ENCODE measurements around the gene HSPA12A.

HSPA12A gene

DNA sequence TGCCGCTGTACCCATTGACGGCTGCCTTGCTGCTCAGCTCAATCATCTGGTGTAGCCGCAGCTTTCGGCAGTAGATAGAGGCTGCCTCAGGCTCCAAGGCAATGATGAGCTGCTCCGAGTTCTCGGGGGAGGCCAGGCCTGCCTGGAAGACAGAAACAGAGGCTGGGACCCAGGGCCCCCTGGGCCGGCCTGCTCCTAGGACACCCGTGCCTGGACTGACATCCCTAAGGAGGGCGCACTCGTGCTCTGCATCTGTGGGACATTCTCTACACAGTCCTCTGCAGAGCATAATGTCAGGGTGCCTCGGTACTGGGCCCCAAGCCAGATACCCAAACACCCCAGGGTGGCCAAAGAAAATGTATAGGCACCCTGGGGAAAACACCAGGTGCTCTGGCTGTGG, 58.5 kb downstream of the HSPA12A start:
- Histone ChIP-seq H3K27ac (ENCODE audit: low read length) (no peak overlapping the region), H3K27me3 (ENCODE audit: insufficient read depth, low read length) (no peaks in the 10 kb centered on the region), H3K9ac (ENCODE audit: low read depth, low read length) (no peak overlapping the region), H3K36me3 (ENCODE audit: insufficient read depth, low read depth, low read length) (no peaks in the 10 kb centered on the region), H3K4me1 (ENCODE audit: insufficient read depth, low read length) (no peaks in the 10 kb centered on the region), H3K4me3 (ENCODE audit: low read length) (no peak overlapping the region), H3K9me3 (ENCODE audit: insufficient read depth, low read depth, low read length) (no peaks in the 10 kb centered on the region)

DNA sequence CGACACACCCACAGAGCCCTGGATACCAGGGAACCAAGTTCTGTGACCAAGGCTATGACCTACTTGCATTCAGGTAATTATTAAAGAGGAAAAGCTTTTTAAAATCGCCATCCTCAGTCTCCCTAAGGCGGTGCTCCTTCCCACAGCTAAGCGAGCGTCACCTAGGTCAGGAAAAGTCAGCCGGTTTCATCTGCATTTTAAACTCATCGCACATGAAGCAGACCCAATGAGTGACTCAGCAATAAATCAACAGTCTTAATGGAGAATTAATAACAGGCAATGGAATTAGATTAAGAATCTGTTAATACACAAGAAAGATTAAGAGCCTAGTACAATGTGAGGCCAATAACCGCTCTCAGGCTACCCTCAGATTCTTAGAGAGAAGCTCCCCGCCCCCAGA, 59.2 kb downstream of the HSPA12A start:
- Histone ChIP-seq H3K9me3 (ENCODE audit: insufficient read depth, low read depth, low read length) (no peaks in the 10 kb centered on the region), H3K27ac (ENCODE audit: low read length) (no peak overlapping the region), H3K4me1 (ENCODE audit: insufficient read depth, low read length) (no peaks in the 10 kb centered on the region), H3K9ac (ENCODE audit: low read depth, low read length) (no peak overlapping the region), H3K36me3 (ENCODE audit: insufficient read depth, low read depth, low read length) (no peaks in the 10 kb centered on the region), H3K27me3 (ENCODE audit: insufficient read depth, low read length) (no peaks in the 10 kb centered on the region), H3K4me3 (ENCODE audit: low read length) (no peak overlapping the region)

DNA sequence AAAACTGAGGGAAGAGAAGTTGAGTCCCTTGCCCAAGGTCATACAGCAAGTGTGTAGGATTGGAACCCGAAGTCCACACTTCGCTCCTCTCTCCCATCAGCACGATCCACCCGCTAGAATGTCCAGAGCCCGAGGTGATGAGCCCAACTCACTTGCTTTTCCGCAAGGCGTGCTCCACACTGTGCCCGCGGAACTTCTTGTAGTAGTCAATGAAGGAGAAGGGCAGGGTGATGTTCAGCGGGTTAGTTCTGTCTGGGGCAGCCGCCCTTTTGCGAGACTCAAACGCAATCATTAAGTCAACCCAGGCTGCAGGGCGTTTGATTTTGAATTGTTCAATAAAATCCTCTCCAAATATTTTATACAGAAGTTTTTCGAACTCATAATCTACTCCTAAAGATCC, 63.0 kb downstream of the HSPA12A start:
- H3K4me1 ChIP-seq (ENCODE audit: insufficient read depth, low read length) = peaks cover 5% of the 10 kb centered on the region; the same call in 1 of the 2 replicates
- H3K27ac ChIP-seq (ENCODE audit: low read length) = no peak overlapping the region
- H3K27me3 ChIP-seq (ENCODE audit: insufficient read depth, low read length) = no peaks in the 10 kb centered on the region
- H3K36me3 ChIP-seq (ENCODE audit: insufficient read depth, low read depth, low read length) = no peaks in the 10 kb centered on the region
- H3K9ac ChIP-seq (ENCODE audit: low read depth, low read length) = no peak overlapping the region
- H3K4me3 ChIP-seq (ENCODE audit: low read length) = no peak overlapping the region
- H3K9me3 ChIP-seq (ENCODE audit: insufficient read depth, low read depth, low read length) = no peaks in the 10 kb centered on the region

DNA sequence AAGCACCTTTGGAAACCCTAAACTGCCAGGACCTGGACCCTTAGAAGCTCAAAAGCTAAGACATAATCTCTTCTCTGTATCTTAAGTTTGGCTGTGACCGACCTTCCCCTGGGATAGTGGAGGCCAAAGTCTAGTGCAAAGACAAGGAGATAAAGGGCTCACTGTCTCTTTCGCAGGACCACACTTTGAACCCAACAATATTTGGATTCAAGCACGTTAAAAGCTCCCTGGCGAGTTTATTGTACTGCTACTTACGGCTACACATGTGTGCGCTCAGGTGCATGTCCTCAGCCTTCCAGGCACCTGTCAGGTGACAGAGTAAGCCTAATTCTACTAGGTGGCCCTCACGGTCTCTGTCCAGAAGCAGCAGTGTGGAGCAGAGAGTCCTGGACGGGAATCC, 65.7 kb downstream of the HSPA12A start:
- Histone ChIP-seq H3K9ac (ENCODE audit: low read depth, low read length) (no peak overlapping the region), H3K4me1 (ENCODE audit: insufficient read depth, low read length) (peaks cover 5% of the 10 kb centered on the region)

DNA sequence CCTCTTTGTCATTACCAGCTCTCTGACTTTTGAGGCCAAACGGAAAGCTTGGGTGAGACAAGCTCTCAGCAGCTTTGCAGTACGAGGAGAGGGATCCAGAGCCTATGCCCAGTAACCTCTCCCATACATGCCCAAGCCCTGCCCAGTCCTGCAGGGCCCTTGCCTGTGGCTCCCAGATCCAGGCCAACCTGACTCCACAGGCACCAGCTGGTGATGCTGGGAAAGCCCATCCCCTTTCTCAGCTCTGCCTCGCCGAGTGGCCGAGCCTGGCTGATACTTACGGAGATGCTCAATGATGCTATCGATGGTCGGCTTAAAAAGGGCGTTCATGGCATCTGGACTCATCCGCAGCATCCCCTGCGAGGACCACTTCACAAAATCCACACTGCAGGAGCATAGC, 66.2 kb downstream of the HSPA12A start:
- no peak overlapping the region for H3K27ac ChIP-seq (ENCODE audit: low read length)
- no peak overlapping the region for H3K4me3 ChIP-seq (ENCODE audit: low read length)
- H3K4me1 ChIP-seq (ENCODE audit: insufficient read depth, low read length) = peaks cover 11% of the 10 kb centered on the region
- H3K9ac ChIP-seq (ENCODE audit: low read depth, low read length) = no peak overlapping the region
- no peaks in the 10 kb centered on the region for H3K27me3 ChIP-seq (ENCODE audit: insufficient read depth, low read length)
- no peaks in the 10 kb centered on the region for H3K36me3 ChIP-seq (ENCODE audit: insufficient read depth, low read depth, low read length)
- no peaks in the 10 kb centered on the region for H3K9me3 ChIP-seq (ENCODE audit: insufficient read depth, low read depth, low read length)

More for the DNA sequence above, 65.7 kb downstream of the HSPA12A start:
- Histone ChIP-seq H3K27ac (ENCODE audit: low read length) (no peak overlapping the region), H3K9me3 (ENCODE audit: insufficient read depth, low read depth, low read length) (no peaks in the 10 kb centered on the region), H3K27me3 (ENCODE audit: insufficient read depth, low read length) (no peaks in the 10 kb centered on the region), H3K4me3 (ENCODE audit: low read length) (no peak overlapping the region), H3K36me3 (ENCODE audit: insufficient read depth, low read depth, low read length) (no peaks in the 10 kb centered on the region)

DNA sequence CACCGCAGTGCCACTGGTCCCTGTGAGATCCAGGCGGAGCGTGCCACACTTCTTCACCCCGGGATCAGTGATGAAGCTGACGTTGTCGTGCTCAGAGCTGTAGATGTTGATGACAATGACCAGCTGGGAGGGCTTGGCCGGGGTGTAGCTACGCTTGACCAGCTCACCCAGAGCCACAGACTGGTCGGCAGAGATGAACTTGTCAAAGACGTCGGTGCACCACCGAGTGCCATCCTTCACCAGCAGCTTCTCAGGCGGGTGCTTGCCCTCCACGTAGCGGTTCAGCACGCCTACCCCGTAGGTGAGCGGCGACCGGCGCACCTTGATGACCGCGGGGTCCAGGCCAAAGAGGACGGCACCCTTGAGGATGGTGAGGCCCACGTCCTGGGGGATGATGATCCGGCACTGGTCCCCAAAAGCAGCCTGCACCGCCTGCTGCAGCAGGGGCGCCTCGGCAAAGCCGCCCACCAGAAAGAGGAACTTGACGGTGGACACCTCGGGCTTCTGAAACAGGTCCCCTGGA, 67.4 kb downstream of the HSPA12A start:
- Histone ChIP-seq H3K9me3 (ENCODE audit: insufficient read depth, low read depth, low read length) (no peaks in the 10 kb centered on the region), H3K27me3 (ENCODE audit: insufficient read depth, low read length) (no peaks in the 10 kb centered on the region), H3K4me3 (ENCODE audit: low read length) (no peak overlapping the region), H3K36me3 (ENCODE audit: insufficient read depth, low read depth, low read length) (no peaks in the 10 kb centered on the region), H3K9ac (ENCODE audit: low read depth, low read length) (no peak overlapping the region), H3K27ac (ENCODE audit: low read length) (no peak overlapping the region), H3K4me1 (ENCODE audit: insufficient read depth, low read length) (peaks cover 16% of the 10 kb centered on the region)

DNA sequence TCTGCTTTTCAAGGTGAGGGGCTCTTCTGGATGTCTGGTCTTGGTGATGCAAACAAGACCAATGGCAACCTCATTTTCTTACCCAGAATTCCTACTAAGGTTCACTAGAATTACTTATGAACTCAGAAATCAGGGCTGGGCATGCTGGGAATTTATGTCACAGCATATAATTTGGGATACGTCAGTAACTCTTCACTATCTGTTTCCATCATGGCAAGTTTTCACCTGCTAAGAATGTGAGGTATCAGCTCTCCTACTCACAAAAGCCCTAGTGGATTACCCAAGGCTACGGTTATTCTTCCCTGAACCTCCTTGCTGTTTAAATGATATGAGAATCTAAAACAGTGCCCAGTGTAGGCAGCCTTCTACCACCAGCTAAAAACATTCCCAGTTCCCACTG, 68.5 kb downstream of the HSPA12A start:
- no peak overlapping the region for H3K9ac ChIP-seq (ENCODE audit: low read depth, low read length)
- H3K9me3 ChIP-seq (ENCODE audit: insufficient read depth, low read depth, low read length) = no peaks in the 10 kb centered on the region
- no peaks in the 10 kb centered on the region for H3K27me3 ChIP-seq (ENCODE audit: insufficient read depth, low read length)
- H3K36me3 ChIP-seq (ENCODE audit: insufficient read depth, low read depth, low read length) = no peaks in the 10 kb centered on the region
- no peak overlapping the region for H3K27ac ChIP-seq (ENCODE audit: low read length)
- H3K4me1 ChIP-seq (ENCODE audit: insufficient read depth, low read length) = peaks cover 22% of the 10 kb centered on the region
- H3K4me3 ChIP-seq (ENCODE audit: low read length) = no peak overlapping the region

DNA sequence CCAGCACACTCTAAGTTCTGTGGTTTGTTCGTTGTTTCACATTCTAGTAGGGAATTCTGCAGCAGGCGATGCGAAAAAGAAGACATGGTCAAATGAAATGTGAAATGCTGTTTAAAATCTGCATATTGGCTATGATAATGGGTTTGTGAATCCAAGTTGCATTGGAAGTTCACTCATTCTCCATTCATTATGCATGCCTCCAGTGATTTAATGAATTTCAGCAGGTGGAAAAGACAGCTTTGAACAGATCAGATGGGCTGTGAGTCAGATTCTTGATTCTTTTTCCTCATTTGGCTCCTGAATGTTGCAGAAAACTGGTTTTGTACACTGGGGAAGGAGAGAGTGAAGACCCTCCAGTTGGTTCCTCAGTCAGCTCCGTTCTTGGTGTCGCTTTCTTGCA, 69.5 kb downstream of the HSPA12A start:
- Histone ChIP-seq H3K4me1 (ENCODE audit: insufficient read depth, low read length) (peaks cover 22% of the 10 kb centered on the region), H3K27ac (ENCODE audit: low read length) (no peak overlapping the region), H3K9me3 (ENCODE audit: insufficient read depth, low read depth, low read length) (no peaks in the 10 kb centered on the region), H3K4me3 (ENCODE audit: low read length) (no peak overlapping the region), H3K9ac (ENCODE audit: low read depth, low read length) (no peak overlapping the region), H3K27me3 (ENCODE audit: insufficient read depth, low read length) (no peaks in the 10 kb centered on the region), H3K36me3 (ENCODE audit: insufficient read depth, low read depth, low read length) (peaks cover 2% of the 10 kb centered on the region; the same call in 1 of the 2 replicates)

DNA sequence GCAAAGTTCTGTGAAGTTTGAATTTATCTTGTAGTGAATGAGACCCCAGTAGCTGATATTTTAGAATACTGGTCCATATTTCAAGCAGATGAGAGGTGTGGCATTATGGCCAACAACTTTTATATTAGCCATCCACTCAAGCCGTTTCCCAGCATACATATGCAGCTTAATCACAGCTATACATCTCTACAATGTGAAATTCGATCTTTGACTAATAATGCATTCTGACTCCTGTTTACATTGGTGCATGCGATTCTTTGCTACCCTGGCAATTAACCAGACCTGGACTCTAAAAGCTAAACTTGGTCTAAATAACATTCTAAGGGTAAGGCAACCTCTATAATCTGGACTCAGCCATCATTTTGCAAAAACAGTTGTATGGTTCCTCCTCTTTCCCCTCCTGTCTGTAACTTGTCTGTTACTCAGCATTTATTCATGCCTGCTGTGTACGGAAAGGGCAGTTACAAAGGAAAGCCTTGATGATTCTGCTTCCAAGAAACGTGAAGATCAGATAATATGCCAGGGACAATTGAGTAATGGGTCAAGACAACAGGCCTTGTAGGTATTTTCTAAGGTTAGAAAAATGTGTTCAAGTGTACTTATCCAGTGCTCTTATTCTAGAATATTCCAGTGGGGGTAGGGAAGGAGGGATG, 71.0 kb downstream of the HSPA12A start:
- Histone ChIP-seq H3K27ac (ENCODE audit: low read length) (no peak overlapping the region), H3K27me3 (ENCODE audit: insufficient read depth, low read length) (no peaks in the 10 kb centered on the region), H3K36me3 (ENCODE audit: insufficient read depth, low read depth, low read length) (peaks cover 16% of the 10 kb centered on the region; the same call in 1 of the 2 replicates), H3K4me3 (ENCODE audit: low read length) (no peak overlapping the region), H3K9ac (ENCODE audit: low read depth, low read length) (no peak overlapping the region), H3K9me3 (ENCODE audit: insufficient read depth, low read depth, low read length) (no peaks in the 10 kb centered on the region), H3K4me1 (ENCODE audit: insufficient read depth, low read length) (peaks cover 22% of the 10 kb centered on the region)

DNA sequence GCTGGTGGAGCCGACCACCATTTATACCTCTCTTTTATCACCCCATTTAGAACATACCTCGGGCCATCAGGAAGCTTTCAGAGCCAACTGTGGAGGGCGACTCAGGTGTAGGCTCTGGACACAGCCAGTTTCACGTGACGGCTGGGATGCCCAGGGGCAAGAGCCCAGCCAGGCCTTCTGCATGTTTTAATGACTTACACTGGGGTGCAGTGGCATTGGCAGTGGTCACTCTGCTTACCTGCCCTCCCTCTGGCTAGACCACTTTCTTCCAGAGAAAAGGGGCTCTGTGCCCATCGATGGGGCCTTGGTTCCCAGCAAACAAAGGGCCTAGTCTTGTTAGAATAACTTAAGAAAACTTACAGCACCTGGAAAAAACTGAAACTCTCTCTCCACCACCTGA, 71.7 kb downstream of the HSPA12A start:
- peak overlapping the region; percentile 56; the same call in 1 of the 2 replicates for H3K9ac ChIP-seq (ENCODE audit: low read depth, low read length)
- no peak overlapping the region for H3K27ac ChIP-seq (ENCODE audit: low read length)
- H3K9me3 ChIP-seq (ENCODE audit: insufficient read depth, low read depth, low read length) = no peaks in the 10 kb centered on the region
- H3K27me3 ChIP-seq (ENCODE audit: insufficient read depth, low read length) = no peaks in the 10 kb centered on the region
- peaks cover 18% of the 10 kb centered on the region for H3K4me1 ChIP-seq (ENCODE audit: insufficient read depth, low read length)
- H3K36me3 ChIP-seq (ENCODE audit: insufficient read depth, low read depth, low read length) = peaks cover 16% of the 10 kb centered on the region; the same call in 1 of the 2 replicates
- H3K4me3 ChIP-seq (ENCODE audit: low read length) = peak overlapping the region; percentile 75; the same call in 1 of the 2 replicates

DNA sequence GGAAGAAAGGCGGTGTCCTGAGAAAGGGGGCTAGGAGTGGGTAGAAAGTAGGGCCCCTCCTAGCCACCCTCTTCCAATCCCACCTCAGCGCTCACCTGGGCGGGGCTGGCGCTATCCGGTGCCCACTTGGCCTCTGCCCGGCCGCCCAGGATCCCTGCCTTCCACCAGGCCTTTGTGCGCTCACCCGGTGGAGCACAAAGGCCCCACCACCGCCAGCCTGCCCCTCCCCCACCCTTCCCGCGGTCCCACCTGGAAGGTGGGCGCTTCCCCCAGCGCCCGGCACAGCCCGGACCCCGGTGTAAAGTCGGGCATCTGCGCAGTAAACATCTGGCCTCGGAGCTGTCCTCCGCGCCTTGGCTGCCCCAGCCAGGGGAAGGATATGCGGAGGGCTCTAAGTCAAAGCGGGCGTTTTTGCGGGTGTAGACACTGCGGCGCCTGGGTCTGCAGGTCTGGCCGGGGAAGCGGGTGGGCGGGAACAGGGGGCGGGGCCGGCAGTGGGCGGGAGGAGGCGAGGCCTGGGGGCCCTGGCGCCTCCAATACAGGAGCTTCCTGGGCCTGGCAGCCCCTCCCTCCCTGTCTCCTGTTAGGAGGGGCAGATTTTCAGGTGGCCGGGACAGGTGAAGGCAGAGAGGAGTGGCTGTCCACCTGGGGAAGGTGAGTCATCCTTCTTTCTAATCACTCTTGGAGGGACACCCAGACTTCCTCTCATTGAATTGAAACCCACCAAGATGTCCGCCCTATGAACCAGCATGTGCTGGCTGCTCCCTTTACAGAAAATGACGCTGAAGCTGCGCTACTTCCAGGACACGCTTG, 72.3 kb downstream of the HSPA12A start:
- peaks cover 16% of the 10 kb centered on the region; the same call in 1 of the 2 replicates for H3K36me3 ChIP-seq (ENCODE audit: insufficient read depth, low read depth, low read length)
- no peaks in the 10 kb centered on the region for H3K27me3 ChIP-seq (ENCODE audit: insufficient read depth, low read length)
- H3K9me3 ChIP-seq (ENCODE audit: insufficient read depth, low read depth, low read length) = no peaks in the 10 kb centered on the region
- peaks cover 17% of the 10 kb centered on the region for H3K4me1 ChIP-seq (ENCODE audit: insufficient read depth, low read length)
- peak overlapping the region; percentile 84; the same call in 1 of the 2 replicates for H3K9ac ChIP-seq (ENCODE audit: low read depth, low read length)
- peak overlapping the region; percentile 75 for H3K4me3 ChIP-seq (ENCODE audit: low read length)
- peak overlapping the region; percentile 33 for H3K27ac ChIP-seq (ENCODE audit: low read length)

DNA sequence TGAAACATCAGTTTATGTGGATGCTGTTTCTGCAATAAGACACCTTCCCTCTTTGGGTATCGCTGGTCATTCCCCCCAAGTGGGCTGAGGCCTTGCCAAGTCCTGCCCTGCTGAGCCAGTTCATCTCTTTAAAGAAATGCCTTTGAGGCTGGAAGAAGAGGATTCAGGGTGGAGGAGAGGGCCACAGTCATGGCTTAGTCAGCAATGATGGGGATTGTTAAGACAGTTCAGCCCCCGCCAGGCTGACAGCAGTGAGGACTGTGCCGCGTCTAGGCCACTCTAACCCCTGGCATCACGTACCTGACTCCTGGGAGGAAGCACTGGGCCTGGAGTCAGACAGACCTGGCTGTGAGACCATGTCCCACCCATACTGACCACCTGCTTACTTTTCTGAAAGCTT, 73.3 kb downstream of the HSPA12A start:
- Histone ChIP-seq H3K9me3 (ENCODE audit: insufficient read depth, low read depth, low read length) (no peaks in the 10 kb centered on the region), H3K9ac (ENCODE audit: low read depth, low read length) (peak overlapping the region; percentile 84; the same call in 1 of the 2 replicates), H3K36me3 (ENCODE audit: insufficient read depth, low read depth, low read length) (peaks cover 24% of the 10 kb centered on the region), H3K27me3 (ENCODE audit: insufficient read depth, low read length) (no peaks in the 10 kb centered on the region), H3K4me3 (ENCODE audit: low read length) (peak overlapping the region; percentile 75), H3K27ac (ENCODE audit: low read length) (no peak overlapping the region), H3K4me1 (ENCODE audit: insufficient read depth, low read length) (peaks cover 17% of the 10 kb centered on the region)
